OCI-LY3 (cell line): Measurements from ENCODE around the gene TMEM121B.

ENCODE experiments used
- CTCF ChIP-seq: fragments of 200-600, 300-600 bp; sonication (generic); IDR thresholded peaks from 2 replicates; pipeline ENCODE4 v1.5.1; 2014; ENCODE audit warnings: antibody characterized with exemption, low read length, low read depth
- EZH2phosphoT487 ChIP-seq: fragments of 200-600 bp; shearing (Covaris generic); IDR thresholded peaks from 2 replicates; pipeline ENCODE4 v1.6.1; 2018; ENCODE audit warnings: antibody characterized with exemption, mixed run types, low read depth

- TF ChIP-seq CTCF (no peak), EZH2phosphoT487 (no peak)
These were observed 879 bp downstream of the TMEM121B start for GRCh38 chr22:17120281-17120680.
